ENCODE results near the gene CBLN4. TPM values are rescaled to one million over a fixed set of nuclear protein-coding genes. Genes with fewer than 3 reads are reported as not detected.

Gene CBLN4
- total RNA-seq, 1 experiment from 2014 or later, result not detected

- no peak overlapping the region for H3K23ac ChIP-seq (ENCODE audit: insufficient read length, low read depth, low read length)
- no peak overlapping the region for H2BK5ac ChIP-seq (ENCODE audit: insufficient read length, low read length)
- H3K4me2 ChIP-seq (ENCODE audit: insufficient read depth, insufficient read length, low read length), result no peak overlapping the region
- no peak overlapping the region for H3K14ac ChIP-seq (ENCODE audit: insufficient read depth, low read length)
- no peak overlapping the region for H2AFZ ChIP-seq (ENCODE audit: low read length)
- peaks cover 80% of the 10 kb centered on the region for H3K9me3 ChIP-seq (ENCODE audit: control insufficient read depth, low read depth, low read length)
- H3K27me3 ChIP-seq (ENCODE audit: insufficient read depth, low read length), result no peaks in the 10 kb centered on the region
- H4K20me1 ChIP-seq (ENCODE audit: control insufficient read depth, insufficient read depth, insufficient read length), result no peaks in the 10 kb centered on the region
- H4K8ac ChIP-seq (replicated peaks; ENCODE audit: insufficient read length, low read depth, low read length), result no peak overlapping the region
- no peak overlapping the region for H3T11ph ChIP-seq (ENCODE audit: low read length)
- H2BK120ac ChIP-seq (ENCODE audit: low read depth, low read length, poor library complexity, severe bottlenecking), result no peak overlapping the region
- no peaks in the 10 kb centered on the region for H3K23me2 ChIP-seq (ENCODE audit: insufficient read length, low read depth, low read length, poor library complexity, severe bottlenecking)
- H3K9ac ChIP-seq (ENCODE audit: extremely low read depth, insufficient read length, low read length), result no peak overlapping the region
- TF ChIP-seq CTCF (conservative IDR thresholded peaks at IDR 0.05), result no peak
- no CpG with 5 or more reads among the region's 5 CpGs for WGBS (ENCODE audit: extremely low coverage, insufficient read length, low lambda C conversion rate)
- no peak overlapping the region for H2AK5ac ChIP-seq (ENCODE audit: insufficient read length, low read length)
- no peaks in the 10 kb centered on the region for H3K79me2 ChIP-seq (ENCODE audit: insufficient read depth, low read length)
- H2BK15ac ChIP-seq (ENCODE audit: low read depth, low read length), result no peak overlapping the region
- H4K91ac ChIP-seq (ENCODE audit: insufficient read length, low read depth, low read length), result no peak overlapping the region
- H4K5ac ChIP-seq (ENCODE audit: insufficient read length, low read depth, low read length), result no peak overlapping the region
- no peak overlapping the region for H3K56ac ChIP-seq (ENCODE audit: insufficient read length, low read depth, low read length)
- Mint-ChIP-seq H3K27me3 (ENCODE audit: low read depth) (no peaks in the 10 kb centered on the region; the same call in 1 of the 2 replicates), H3K4me1 (no peaks in the 10 kb centered on the region), H3K36me3 (ENCODE audit: insufficient read depth in 1 of 3, low read depth in 3 of 3) (peaks cover 5 to 23% (median 6%) of the 10 kb centered on the region in 3 experiments; a peak in 5 of 7 replicates), H3K4me3 (no peak overlapping the region), H3K9me3 (peaks cover 95 to 97% of the 10 kb centered on the region in 2 experiments), H3K27ac (no peak overlapping the region)
- H2BK12ac ChIP-seq (ENCODE audit: insufficient read length, low read depth, low read length), result no peak overlapping the region
- H3K79me1 ChIP-seq (ENCODE audit: insufficient read depth, low read depth, low read length, poor library complexity, severe bottlenecking), result no peaks in the 10 kb centered on the region
- no peaks in the 10 kb centered on the region for H3K4me1 ChIP-seq (ENCODE audit: insufficient read depth, low read length)
- H3K4ac ChIP-seq (ENCODE audit: low read depth, low read length), result no peak overlapping the region
- no peak for DNase-seq
- H3K27ac ChIP-seq (ENCODE audit: insufficient read length, low read depth, low read length), result no peak overlapping the region
- H2BK20ac ChIP-seq (ENCODE audit: low read depth, low read length, poor library complexity, severe bottlenecking), result no peak overlapping the region
- no peak overlapping the region for H3K18ac ChIP-seq (ENCODE audit: insufficient read length, low read depth, low read length)
Measured at GRCh38 chr20:56014998-56015397, 9.7 kb upstream of the CBLN4 start.

All from H9 (cell line).